NCI-H187 (cell line): ENCODE results near the gene GTF2F1.
A peak's percentile ranks its signal among the peaks of the same experiment; 100 is the strongest.
"Not testable (repeated sequence)": the region's sequence is repeated elsewhere in the genome, so short reads cannot be mapped to it uniquely, and the experiment has no call there.

Experiments used
- DNase-seq, 2 experiments: peaks; one replicate each; lab custom pipeline; 2025; lab: John Stamatoyannopoulos, UW

Gene GTF2F1

DNA sequence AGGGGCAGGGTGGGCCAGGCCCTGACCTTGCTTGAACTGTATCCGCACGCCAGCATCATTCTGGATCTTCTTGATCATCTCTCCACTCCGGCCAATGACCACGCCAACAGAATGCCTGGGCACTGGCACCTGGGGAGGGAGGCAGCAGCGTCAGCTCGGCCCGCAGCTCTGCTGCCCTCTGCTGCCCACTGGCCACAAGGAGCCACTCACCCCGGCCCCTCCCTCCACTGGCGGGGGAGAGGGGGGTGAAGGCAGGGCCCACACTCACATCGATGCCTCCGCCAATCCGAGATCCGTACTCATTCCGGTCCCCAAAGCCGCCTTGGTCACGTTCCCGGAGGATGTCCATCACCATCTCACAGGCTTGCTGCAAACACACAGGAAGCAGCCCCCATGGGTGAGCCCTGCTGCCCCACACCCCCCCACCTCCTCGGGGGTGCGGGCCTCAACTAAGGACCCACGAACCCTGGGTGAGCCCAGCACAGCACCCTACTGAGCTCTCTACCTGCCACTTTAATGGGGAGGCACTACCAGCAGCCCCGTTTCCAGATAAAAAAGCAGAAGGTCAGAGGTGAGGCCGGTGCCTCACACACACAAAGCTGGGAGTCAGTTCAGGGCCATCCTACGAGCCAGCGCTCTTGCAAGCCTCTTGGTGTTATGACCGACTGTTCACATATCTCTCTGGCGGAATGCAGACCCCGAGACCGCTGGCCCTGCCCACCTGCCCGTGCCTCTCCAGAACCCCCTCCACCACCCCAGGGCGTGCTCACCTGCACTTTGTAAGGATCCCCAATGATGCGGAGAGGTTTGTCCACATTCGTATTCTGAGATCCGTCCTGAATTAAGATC lies 25.0 kb upstream of the GTF2F1 start:
- DNase-seq, result no peak

DNA sequence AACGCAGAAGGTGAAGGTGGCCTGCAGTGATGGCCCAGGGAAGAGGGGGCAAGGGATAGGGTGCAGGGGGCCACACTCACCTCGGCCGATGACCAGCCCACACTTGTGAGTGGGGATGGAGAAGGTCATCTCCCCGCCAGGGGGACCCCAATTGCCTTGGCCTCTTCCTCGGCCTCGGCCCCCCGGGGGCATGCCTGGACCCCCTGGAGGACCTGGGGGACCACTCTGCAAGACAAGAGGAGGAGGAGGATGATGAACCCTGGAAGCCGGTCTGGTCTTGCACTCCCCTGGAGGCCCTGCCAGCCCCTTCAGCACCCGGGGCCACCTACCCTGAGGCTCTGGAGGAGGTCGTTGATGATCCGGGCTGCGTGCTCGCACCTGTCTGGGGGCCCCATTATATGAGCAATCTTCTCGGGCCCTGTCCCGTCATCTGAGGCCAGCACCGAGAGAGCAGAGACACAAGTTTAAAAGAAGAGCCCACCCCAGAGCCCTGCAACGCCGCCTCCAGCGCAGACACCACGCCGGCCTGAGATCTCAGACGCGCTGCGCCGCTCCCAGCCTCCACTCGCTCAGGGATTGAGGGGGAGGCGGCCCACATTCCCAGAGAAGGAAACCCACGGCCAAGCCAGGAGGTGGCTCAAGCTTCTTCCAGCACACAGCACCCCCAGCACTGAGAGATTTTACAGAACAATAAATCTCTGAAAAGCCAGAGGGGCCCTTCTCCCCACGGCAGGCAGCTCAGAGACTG lies 23.9 kb upstream of the GTF2F1 start:
- DNase-seq, result no peak

GRCh38 chr19:6415591-6416190 lies 22.7 kb upstream of the GTF2F1 start:
- DNase-seq, result no peak

- DNase-seq, result no peak
Observed at GRCh38 chr19:6414793-6415590, 22.0 kb upstream of the GTF2F1 start.

DNA sequence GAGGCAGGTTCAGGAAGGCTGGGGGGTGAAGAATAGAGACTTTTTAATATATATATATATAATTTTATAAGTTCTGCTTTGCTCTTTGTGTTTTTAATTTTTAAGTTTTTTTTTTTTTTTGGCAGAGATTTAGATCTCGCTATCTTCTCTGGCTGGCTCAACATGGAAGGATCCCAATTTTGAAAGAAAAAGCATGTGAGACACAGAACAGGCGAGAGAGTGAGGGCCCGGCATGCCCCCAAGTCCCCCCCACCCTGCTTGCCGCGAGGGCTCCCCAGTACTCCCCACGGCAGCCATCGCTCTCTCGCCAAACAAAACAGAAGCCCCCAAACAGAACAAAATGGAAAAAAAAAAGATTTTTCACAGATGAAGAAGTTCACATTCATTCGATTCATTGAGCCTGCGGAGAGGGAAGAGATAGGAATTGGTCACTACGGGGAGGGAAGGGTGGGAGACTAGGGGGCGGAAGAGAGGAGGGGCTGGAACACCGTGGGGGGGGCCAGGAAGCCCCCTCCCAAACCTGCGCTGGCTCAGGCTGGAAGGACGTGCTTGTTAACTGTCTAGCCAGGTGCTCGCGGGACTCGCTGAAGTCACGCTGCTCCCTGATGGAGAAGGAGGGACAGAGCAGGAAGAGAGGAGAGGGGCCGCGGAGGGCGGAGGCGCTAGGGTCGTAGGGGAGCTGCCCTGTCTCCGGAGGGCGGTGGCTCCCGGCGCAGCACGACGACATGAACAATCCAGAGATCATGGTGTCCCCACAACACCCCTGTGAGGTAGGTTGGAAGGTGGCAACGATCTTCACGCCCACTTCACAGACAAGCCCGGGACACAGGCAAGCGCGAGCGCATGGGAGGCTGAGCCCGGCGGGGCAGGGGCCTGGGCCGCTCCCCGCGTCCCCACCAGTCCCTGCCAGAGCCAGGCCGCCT lies 21.0 kb upstream of the GTF2F1 start:
- DNase-seq, result no peak

DNA sequence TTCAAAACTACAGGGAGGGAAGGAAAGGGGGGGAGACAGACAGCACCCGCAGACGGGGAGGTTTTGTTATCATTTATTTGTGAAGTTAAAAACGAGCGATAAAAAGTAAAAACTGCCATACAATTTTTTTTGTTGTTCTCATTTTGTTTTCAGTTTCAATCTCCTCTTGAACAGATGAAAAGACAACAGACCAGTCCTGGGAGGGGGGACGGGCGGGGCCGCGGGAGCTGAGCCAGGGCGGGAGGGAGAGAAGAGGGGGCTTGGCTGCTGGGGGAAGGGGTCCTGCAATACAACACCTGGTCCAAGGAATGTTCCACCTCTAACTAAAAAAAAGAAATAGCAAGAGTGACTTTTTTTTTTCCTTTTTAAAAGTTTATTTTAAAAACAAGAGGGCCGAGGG lies 20.3 kb upstream of the GTF2F1 start:
- DNase-seq, result no peak

- DNase-seq, result no peak
Observed at GRCh38 chr19:6412447-6413091, 19.6 kb upstream of the GTF2F1 start.

DNA sequence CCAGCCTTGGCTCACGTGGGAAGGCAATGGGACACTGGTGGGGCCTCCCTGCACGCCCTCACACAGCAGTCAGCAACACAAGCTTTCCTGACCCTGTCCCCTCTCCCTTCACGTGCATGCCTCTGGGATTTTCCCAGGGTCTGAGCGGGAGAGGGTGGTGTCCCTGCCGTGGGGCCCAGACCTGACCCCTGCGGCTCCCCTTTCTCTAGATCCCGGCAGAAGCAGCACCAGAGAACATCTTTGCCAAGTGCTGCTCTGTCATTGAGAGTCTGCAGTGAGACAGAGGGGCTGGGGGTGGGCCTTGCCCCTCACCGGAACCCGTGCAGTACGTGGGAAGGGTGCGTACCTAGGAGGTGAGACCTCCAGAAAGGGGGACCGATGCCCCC lies 19.1 kb upstream of the GTF2F1 start:
- no peak for DNase-seq

DNA sequence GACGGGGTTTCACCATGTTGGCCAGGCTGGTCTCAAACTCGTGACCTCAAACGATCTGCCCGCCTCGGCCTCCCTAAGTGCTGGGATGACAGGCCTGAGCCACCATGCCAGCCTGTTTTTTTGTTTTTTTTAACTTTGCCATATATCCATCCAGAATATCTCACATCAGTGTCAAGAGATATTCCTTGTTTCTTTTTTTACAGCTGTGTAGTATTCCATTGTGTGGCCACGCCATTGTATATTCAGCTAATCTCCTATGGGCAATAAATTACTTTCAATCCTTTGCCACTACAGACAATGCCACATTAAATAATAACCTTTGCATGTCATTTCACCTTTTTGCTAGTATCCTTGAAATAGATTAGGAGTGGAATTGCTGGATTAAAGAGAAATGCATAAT lies 16.4 kb upstream of the GTF2F1 start:
- DNase-seq, result no peak

DNA sequence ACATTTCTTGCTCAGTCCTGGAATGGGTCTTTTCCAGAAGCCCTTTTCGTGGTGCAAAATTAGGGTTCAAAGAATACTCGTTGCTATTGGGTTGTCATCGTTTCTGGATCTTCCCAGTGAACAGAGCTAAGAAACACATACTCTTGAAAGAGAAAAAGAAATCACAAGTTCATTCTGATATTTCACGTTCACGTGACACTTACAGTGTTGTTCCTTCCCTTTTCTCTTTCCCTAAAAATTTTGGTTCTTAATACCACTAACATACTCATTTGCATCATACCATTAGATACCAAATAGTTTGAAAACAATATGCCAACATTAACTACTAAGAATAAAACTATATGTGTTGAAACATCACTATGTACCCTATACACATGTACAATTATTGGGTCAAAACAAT lies 13.4 kb upstream of the GTF2F1 start:
- no peak for DNase-seq

DNA sequence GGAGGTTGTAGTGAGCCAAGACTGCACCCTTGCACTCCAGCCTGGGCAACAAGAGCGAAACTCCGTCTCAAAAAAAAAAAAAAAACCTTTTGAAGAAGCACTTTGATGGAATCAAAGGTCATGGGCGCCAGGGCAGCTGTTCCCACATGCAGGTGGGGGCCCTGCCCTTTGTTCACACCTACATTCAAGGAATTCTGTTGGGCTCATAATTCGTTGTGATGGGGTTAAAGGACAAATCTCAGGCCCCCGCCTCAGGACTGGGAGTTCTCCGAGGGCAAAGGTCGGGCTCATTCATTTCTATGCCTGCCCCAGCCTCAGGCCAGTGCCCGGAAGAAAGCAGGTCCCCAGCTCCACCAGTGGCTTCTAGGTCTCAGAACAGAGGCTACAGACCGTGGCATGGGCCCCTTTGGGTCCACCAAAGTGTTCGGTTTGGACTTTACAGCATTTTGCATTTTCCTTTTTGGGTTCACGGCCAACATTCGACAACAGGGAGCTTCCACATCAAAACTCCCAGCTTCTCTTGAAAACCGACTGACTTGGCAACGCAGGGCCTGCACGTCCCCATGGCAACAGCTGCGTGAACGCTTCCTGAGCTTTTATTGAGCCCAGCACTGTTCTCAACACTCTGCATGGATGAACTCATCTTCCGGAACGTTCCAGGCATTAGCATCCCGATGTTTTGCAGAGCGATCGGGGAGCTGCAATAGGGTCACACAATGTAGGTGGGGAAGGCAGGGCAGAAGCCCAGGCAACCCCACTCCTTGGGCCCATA lies 10.1 kb upstream of the GTF2F1 start:
- DNase-seq, result no peak

- no peak for DNase-seq
Observed at GRCh38 chr19:6402058-6402457, 9.1 kb upstream of the GTF2F1 start.

GRCh38 chr19:6400062-6400944 lies 7.3 kb upstream of the GTF2F1 start:
- DNase-seq, result not testable (repeated sequence)

GRCh38 chr19:6396305-6396704 lies 3.3 kb upstream of the GTF2F1 start:
- DNase-seq, result no peak

DNA sequence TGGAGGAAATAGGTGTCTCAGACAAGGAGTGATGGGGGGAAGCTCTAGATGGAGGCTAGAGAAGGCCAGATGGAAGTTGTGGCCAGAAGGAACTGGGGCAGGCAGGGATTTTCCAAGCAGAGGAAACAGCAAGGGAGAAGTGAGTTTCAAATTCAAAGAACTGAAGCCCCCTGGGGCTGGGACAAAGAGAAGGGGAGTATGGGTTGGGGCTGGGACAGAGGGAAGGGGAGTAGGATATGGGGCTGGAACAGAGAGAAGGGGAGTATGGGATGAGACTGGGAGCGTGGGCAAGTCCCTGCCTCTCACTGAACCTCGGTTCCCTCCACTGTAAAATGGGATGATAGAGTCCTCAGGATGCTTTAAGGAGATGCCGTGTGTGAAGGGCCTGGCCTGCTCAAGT lies 1.9 kb upstream of the GTF2F1 start:
- DNase-seq, result no peak

DNA sequence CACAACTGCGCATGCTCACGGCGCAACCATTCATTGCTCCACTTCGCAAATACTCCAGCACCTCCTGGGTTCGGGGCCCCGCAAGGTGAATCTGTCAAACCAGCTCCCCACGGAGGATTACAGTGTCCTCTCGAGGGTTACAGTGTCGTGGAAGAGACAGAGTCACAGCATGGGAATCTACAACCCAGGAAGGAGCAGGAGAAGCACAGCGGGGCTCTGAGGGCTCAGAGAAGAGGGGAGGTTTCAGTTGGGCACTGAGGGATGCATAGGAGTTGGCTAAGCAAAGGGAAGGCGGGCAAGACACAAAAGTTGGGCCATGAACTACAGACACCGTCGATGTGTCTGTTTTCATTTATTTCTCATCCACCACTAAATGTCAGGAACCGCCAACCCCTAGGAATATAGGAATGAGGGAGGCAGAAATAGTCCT lies 1.0 kb upstream of the GTF2F1 start:
- peak in 1 of 2 experiments; percentile 26 for DNase-seq

- no peak for DNase-seq
Observed at GRCh38 chr19:6392221-6393073, 517 bp downstream of the GTF2F1 start.

GRCh38 chr19:6387372-6387771 lies 5.6 kb downstream of the GTF2F1 start:
- DNase-seq, result no peak
